Testis (tissue), 2 donors: Measurements from ENCODE around the gene ARL5C.

Source experiments
- POLR2A ChIP-seq: fragments of 450-650 bp; IDR thresholded peaks from one replicate; pipeline ENCODE4 v1.6.1; 2017; ENCODE audit warnings: antibody characterized with exemption, mild to moderate bottlenecking, moderate library complexity
- TF ChIP-seq, protein P1 (sequence below), 3 experiments: fragments of 450-650 bp in 2 of 3; fragments of 200-600 bp in 1 of 3; sonication (generic) in 1 of 3; IDR thresholded peaks; one replicate each; pipeline ENCODE4 v1.5.1; 2016 to 2019; ENCODE audit warnings: antibody characterized with exemption in 3 of 3, mild to moderate bottlenecking in 2 of 3, moderate library complexity in 1 of 3

DNA sequence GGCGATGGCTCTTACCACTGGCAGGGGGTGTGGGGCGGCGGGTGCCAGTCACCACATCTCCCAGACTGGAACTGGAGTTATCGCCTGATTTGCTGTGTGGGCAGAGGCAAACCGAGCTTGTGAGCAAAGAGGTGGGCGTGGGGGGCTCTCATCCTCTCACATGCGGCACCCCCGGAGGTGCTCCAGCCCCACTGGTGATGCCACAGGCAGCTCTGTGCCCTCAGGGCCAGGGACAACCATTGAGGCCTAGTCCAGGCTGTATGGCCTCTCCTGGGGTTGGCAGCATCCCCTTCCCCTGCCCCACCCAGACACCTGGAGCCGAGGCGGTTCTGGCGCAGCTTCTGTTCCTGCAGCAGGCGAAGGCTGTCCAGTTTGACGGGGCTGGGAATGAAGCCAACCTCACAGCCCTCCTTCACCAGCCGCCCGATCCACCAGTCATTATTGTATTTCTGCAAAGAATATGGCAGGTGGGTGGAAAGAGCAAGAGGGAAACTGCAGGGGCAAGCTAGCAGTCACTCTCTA is 20.6 kb upstream of the ARL5C start:
- TF ChIP-seq, protein P1, sequence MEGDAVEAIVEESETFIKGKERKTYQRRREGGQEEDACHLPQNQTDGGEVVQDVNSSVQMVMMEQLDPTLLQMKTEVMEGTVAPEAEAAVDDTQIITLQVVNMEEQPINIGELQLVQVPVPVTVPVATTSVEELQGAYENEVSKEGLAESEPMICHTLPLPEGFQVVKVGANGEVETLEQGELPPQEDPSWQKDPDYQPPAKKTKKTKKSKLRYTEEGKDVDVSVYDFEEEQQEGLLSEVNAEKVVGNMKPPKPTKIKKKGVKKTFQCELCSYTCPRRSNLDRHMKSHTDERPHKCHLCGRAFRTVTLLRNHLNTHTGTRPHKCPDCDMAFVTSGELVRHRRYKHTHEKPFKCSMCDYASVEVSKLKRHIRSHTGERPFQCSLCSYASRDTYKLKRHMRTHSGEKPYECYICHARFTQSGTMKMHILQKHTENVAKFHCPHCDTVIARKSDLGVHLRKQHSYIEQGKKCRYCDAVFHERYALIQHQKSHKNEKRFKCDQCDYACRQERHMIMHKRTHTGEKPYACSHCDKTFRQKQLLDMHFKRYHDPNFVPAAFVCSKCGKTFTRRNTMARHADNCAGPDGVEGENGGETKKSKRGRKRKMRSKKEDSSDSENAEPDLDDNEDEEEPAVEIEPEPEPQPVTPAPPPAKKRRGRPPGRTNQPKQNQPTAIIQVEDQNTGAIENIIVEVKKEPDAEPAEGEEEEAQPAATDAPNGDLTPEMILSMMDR (IDR thresholded peaks at IDR 0.05) = no peak
- TF ChIP-seq POLR2A = no peak
